Measurements from ENCODE around the gene NKD1.
A peak's percentile ranks its signal among the peaks of the same experiment; 100 is the strongest.

The NKD1 gene

GRCh38 chr16:50640919-50641817 is 93.0 kb downstream of the NKD1 start:
- no peak for DNase-seq (ENCODE audit: low read depth in 2 of 3, low spot score in 1 of 3)

DNA sequence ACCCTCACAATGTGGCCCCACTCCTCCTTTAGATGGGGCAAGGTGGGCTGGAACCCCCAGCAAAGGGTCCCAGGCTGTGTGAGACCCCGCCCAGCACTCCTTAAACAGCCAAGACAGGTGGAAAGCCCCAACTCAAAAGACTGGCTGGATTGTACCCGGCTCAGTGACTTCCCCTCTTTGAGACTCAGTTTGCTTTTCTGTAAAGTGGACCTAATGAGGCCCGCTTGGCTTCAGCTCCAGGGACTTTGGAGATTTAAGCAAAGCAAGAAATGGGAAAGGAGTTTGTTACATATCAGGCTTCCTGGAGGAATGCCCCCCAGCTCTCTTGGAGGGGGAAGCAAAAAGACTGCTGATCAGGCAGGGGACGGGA is 93.6 kb downstream of the NKD1 start:
- DNase-seq (ENCODE audit: low read depth in 2 of 3, low spot score in 1 of 3), result no peak

DNA sequence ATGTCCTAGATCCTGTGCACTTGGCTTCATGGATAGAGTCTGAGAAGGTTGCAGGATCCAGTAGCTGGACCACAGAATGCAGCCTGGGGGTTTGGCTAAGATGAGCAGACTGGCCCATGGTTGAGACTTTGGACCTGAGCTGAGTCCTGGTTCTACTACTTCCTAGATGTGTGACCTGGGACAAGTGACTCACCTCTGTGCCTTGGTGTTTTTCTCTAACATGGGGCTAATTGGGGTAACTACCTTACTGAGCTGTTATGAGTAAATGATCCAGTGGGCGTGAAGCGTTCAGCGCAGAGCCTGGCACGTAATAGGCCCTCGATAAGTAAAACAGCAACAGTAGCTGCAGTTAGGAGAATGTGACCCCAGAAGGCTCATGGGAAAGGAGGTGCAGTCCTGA is 94.2 kb downstream of the NKD1 start:
- DNase-seq (ENCODE audit: low read depth in 2 of 3, low spot score in 1 of 3), result no peak

DNA sequence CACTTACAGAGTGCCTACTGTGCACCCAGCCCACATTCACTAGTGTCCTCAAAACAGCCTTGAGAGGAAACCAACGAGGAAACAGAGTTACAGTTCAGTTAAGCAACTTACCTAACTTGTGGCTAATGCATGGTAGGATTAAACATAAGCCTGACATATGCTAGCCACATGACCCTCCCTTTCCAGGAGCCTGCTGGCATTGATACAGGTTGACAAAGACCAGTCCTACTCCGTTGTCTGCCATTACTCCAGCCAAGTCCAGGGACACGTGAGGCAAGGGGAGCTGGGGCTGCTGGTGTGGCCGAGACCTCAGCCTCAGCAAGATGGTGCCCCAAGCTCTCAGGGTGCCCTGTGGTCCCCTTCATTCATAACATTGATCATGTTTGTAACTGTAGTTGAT is 95.0 kb downstream of the NKD1 start:
- no peak for DNase-seq (ENCODE audit: low read depth in 2 of 3, low spot score in 1 of 3)

- no peak for DNase-seq (ENCODE audit: low read depth in 2 of 3, low spot score in 1 of 3)
These were observed 96.0 kb downstream of the NKD1 start for GRCh38 chr16:50644245-50644644.

DNA sequence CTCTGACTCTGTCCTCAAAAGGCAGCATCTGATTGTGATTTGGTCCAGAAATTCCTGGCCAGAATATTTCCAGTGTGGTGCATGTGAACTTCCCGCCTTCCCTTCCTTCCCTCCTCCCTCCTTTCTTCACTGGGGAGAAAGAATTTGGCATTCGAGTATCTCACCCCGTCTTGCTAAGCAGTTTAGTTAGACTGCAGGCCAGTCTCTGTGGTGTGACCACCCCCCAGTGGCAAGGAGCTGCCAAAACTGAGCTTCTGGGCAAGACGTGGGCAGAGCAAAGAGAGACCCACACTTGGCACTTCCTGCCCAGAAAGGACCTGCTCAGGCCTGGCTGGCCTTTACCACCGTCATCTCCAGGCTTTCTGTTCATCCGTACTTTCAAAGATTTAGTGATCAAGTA is 96.5 kb downstream of the NKD1 start:
- peak in 1 of 3 donors; percentile 16 for DNase-seq (ENCODE audit: low read depth in 2 of 3, low spot score in 1 of 3)

GRCh38 chr16:50645563-50646220 is 97.5 kb downstream of the NKD1 start:
- DNase-seq (ENCODE audit: low read depth in 2 of 3, low spot score in 1 of 3), result no peak

DNA sequence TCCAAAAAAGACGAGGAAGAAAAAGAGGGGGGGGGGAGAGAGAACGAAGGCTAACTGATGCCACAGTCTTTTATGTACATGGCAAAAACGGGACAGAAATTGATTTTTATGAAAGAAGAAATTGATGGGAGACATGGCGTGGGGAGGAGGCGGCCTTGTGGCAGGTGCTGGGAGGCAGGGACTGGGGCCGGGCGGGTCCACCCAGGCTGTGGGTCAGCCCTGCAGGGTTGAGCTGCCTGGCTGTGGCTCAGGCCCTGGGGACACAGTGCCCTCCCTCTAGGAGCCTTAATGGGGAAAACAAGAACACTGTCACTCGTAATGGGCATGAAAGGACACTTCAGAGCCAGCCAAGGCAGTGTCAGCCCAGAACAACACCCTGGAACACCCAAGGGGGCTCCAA is 98.1 kb downstream of the NKD1 start:
- DNase-seq (ENCODE audit: low read depth in 2 of 3, low spot score in 1 of 3), result no peak

DNA sequence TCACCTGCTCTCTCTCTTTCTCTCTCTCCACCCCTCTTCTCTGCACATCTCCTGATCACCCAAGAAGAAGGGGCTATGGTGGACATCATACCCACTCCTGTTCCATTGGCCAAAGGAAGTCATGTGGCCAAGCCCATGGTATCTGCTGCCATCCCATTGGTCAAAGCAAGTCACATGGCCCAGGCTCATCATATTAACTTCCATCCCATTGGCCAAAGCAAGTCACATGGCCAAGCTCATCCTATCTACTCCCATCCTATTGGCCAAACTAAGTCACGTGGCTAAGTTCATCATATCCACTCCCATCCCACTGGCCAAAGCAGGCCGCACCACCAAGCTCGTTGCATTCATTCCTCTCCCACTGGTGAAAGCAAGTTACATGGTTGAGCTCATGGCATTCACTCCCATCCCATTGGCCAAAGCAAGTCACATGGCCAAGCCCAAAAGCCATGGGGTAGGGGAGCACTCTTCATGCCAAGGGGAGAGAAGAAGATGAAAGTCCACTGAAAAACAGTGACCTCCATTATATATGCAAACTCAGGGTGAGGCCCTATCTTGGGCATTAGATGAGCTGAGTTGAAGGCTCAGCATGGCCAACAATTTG is 103.7 kb downstream of the NKD1 start:
- no peak for DNase-seq (ENCODE audit: low read depth in 2 of 3, low spot score in 1 of 3)

GRCh38 chr16:50652836-50653425 is 104.7 kb downstream of the NKD1 start:
- DNase-seq (ENCODE audit: low read depth in 2 of 3, low spot score in 1 of 3), result no peak

DNA sequence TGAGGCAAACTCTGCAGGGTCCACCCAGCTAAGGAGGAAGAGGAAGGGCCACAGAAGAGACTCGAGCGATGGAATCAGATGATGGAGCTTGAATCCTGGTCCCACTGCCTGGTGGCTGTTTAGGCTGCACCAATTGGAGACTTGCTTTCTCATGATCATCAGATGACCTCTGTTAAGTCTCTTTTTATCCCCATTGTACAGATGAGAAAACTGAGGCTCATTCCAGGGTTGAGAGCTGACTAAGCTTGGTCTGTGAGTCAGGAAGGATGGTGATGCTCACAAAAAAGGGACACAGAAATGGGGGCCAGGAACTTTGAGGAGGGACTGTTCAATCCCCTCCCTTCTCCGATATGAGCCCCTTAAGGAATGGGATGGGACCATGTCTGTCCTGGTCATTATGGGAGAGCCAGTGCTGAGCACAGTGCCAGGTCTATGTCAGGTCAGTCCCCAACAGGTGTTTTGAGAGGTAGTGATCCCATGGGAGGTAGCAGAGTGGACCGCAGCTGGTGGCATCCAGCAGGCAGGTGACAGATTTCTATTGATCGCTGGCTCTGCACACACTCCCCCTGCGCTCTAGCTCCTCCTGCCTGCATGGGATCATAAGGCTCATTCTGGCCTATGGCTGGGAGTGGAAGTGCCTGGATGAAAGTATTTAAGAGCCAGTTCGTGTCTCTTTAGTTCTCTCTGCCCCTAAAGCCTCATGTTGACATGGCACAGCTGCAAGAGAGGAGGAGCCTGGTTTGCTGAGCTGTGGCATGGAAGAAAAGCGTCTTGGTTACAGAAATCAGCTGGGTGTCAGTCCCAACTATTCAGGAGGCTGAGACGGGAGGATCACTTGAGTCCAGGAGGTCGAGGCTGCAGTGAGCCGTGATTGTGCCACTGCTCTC is 105.7 kb downstream of the NKD1 start:
- no peak for DNase-seq (ENCODE audit: low read depth in 2 of 3, low spot score in 1 of 3)

GRCh38 chr16:50655558-50656055 is 107.4 kb downstream of the NKD1 start:
- DNase-seq (ENCODE audit: low read depth in 2 of 3, low spot score in 1 of 3), result no peak

DNA sequence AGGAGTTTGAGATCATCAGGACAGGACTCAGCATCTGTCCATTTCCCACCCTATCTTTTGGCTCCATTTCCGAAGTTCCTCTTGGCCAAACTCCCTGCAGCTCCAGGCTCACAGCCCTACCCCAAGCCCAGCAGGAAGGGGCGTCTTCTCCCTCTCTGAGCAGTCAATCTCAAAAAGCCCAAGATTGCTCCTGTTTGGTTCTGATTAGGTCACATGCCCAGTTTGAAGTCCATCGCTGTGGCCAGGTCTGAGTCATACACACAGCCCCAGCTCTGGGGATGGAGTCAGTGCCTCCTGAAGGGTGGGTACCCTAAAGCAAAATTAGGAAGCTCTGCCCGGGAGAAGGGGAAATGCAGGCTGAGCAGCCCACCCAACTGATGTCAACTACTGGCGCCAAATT is 109.0 kb downstream of the NKD1 start:
- DNase-seq (ENCODE audit: low read depth in 2 of 3, low spot score in 1 of 3), result no peak

DNA sequence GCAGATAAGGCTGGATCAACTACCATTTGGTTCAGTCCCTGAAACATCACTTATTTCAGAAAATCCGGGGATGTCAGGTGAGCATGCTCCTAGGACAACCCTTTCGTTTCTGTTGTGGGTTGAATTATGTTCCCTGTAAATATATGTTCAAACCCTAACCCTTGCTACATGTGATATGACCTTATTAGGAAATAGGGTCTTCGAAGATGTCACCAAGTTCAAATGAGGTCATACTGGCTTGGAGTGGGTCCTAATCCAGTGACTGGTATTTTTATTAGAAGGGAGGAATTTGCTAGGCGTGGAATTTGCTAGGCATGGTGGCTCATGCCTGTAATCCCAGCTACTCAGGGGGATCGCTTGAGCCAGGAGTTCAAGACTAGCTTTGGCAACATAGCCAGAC is 111.6 kb downstream of the NKD1 start:
- DNase-seq (ENCODE audit: low read depth in 2 of 3, low spot score in 1 of 3), result no peak

GRCh38 chr16:50662306-50662940 is 114.2 kb downstream of the NKD1 start:
- no peak for DNase-seq (ENCODE audit: low read depth in 2 of 3, low spot score in 1 of 3)

DNA sequence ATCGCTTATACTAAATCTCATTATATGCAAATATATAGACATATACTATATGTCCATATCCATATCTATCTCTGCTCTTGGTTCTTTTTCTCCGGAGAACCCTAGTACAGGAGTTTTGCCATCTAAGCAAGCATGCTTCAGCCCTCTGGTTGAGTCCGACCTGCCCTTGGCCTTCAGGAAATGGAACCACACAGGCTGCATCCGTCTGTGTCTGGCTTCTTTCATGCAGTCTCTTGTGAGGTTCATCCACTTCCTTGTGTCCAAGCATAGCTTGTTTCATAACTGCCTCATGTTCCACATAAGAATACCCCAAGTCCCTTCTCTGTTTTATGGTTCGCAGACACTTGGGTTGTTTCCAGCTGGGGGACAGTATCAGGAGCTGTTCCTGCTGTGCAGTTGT is 116.1 kb downstream of the NKD1 start:
- no peak for DNase-seq (ENCODE audit: low read depth in 2 of 3, low spot score in 1 of 3)

DNA sequence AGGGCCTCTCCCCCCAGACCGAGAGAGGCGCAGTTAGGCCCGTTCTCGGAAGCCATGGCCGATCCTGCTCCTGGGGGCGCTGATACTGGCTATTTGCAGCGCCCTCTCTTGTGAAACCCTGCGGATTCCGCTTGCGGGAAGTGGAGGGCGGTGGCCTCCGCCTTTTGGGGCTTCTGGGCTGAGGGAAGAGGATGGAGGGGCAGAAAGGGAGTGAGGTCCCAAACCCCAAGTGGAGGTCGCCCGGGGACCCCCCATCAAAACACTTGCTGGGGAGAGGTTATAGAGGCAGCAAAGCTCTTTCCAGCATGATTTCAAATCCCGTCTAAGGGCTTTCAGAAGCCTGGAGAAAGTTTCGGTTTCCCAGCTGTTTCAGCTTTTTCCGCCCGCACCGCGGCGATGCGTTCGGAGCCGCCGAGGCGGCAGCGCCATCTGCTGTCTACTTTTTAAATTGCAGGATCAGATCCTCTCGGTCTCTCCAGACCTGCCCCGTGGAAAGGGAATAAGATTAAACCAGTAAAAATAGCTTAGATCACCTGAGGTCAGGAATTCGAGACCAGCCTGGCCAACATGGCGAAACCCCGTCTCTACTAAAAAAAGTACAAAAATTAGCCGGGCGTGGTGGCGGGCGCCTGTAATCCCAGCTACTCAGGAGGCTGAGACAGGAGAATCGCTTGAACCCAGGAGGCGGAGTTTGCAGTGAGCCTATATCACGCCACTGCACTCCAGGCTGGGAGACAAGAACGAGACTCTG is 117.1 kb downstream of the NKD1 start:
- peak; percentile 62 to 94 (median 73) for DNase-seq (ENCODE audit: low read depth in 2 of 3, low spot score in 1 of 3)

DNA sequence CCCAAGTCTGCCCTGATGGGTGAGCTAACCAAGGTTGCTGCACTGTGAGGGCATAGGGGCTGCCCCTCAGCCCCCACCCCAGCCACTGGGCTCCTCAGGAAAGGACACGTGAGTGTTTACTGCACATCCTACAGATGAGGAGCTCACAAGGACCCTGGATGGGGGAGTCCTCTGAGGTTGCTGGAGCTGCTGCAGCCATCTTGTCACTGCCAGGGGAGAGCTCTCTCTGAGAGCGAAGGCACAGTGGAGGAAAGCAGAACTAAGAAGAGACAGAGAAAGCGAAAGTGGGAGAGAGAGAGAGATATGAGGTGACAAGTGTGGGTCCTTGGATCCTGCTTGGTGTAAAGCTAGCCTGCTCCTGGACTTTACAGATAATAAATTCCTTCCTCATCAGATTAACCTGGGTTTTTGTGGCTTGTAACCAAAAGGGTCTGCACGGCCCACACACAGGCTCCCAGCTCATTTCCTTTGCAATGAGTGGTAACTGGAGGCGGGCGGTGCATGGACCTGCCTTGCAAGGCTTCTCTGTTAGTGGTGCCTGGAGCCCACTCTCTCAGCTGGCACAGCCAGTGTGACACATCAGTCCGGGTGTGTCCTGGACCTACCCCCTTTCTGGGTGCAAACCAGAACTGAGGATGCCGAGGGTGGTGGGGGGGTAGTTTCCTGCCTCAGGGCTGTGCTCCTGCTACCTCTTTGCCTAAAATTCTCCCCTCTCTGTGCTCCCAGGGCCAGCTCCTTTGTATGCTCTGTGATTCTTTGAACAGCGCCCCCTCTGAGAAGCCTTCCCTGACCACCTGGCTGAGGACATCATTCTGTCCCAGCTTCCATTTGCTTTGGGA is 118.7 kb downstream of the NKD1 start:
- no peak for DNase-seq (ENCODE audit: low read depth in 2 of 3, low spot score in 1 of 3)

Measured in stimulated activated CD4-positive, alpha-beta T cell treated with anti-CD3 and anti-CD28 coated beads, Interleukin-12 subunit alpha, Interleukin-12 subunit beta, amount 100 ng/mL, for 48 hours (primary cell).